ENCODE measurements around the gene GATAD2B. TPM values are rescaled to one million over a fixed set of nuclear protein-coding genes. Genes with fewer than 3 reads are reported as not detected.

GATAD2B gene
- total RNA-seq, 1 experiment from 2014 or later = 46.9 TPM

DNA sequence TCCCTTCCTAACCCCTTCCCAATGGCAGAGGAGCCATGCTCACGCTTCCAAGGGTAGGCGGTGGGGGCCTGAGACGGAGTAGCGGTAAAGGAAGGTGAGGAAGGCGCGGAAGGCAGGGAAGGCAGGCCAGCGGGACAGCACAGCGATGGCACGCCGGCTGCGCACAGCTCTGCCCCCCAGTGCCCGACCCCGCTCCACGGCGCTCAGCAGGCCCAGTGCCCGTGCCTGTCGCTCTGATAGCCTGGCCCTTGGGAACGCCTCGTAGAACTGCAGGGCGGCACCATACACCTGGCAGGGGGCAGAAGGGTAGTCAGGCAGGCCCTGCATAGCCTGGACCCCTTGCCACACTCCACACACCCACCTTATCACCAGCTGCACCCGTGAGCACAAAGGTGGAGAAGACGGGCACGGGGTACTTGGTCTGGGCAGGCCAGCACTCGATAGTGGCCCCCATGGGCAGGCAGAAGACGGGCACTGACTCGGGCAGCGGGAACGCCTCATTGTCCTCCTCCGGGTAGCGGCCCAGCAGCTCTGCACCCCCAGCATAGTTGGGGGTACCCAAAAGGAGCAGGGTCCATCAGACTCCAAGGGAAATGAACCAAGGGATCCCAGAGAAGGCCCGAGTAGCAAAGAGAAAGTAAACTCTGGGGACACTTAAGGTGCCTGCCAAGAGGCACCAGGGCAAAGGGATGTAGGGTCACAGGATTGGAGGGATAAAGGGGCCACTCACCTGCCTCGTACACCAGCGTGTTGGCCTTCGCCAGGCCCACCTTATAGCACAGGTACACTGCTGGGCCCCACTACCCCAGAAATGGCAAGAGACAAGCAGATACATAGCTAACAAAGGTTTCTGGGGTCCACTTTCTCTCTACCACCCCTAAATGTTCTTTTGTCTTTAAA is 19.3 kb upstream of the GATAD2B start:
- no peak overlapping the region for H3K27ac Mint-ChIP-seq
- peaks cover 11% of the 10 kb centered on the region for H3K4me1 Mint-ChIP-seq
- H3K9me3 Mint-ChIP-seq = no peaks in the 10 kb centered on the region
- TF ChIP-seq ZNF121 (CRISPR knock-in tag; IDR thresholded peaks at IDR 0.05) = peak; percentile 74; the same call in 1 of the 2 replicates
- TF ChIP-seq, protein P1, sequence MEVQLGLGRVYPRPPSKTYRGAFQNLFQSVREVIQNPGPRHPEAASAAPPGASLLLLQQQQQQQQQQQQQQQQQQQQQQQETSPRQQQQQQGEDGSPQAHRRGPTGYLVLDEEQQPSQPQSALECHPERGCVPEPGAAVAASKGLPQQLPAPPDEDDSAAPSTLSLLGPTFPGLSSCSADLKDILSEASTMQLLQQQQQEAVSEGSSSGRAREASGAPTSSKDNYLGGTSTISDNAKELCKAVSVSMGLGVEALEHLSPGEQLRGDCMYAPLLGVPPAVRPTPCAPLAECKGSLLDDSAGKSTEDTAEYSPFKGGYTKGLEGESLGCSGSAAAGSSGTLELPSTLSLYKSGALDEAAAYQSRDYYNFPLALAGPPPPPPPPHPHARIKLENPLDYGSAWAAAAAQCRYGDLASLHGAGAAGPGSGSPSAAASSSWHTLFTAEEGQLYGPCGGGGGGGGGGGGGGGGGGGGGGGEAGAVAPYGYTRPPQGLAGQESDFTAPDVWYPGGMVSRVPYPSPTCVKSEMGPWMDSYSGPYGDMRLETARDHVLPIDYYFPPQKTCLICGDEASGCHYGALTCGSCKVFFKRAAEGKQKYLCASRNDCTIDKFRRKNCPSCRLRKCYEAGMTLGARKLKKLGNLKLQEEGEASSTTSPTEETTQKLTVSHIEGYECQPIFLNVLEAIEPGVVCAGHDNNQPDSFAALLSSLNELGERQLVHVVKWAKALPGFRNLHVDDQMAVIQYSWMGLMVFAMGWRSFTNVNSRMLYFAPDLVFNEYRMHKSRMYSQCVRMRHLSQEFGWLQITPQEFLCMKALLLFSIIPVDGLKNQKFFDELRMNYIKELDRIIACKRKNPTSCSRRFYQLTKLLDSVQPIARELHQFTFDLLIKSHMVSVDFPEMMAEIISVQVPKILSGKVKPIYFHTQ (CRISPR knock-in tag; IDR thresholded peaks at IDR 0.05) = no peak
- peaks cover 25% of the 10 kb centered on the region for H3K36me3 Mint-ChIP-seq
- no peaks in the 10 kb centered on the region for H3K27me3 Mint-ChIP-seq (ENCODE audit: low read depth)
- POLR2A ChIA-PET = interaction anchor here (0.6 kb wide), 1 partner anchor 21 kb away, joined by 3 read pairs; the partner anchor contains the start of gene SLC39A1
- H3K4me3 Mint-ChIP-seq = no peak overlapping the region
- no peak for DNase-seq (ENCODE audit: low spot score)
- CTCF ChIA-PET = no interaction called here
- ATAC-seq = no peak

DNA sequence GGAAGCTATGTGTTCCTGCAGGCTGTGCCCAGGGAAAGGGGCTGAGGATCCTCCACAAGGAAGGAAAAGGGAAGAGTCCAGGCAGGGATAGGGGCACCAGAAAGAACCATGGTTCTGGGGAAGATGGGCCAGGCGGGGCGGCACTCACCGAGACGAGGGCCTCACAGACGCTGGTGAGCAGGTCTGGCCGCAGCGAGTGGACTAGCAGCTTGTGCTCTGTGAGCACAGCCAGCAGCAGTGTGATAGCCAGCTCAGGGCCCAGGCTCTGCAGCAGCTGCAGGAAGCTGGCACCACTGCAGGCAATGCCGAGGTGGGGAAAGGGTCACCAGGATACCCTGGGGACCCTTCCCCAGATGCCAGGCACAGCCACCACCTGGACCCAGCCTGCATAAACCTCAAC is 18.0 kb upstream of the GATAD2B start:
- POLR2A ChIA-PET = no interaction called here
- CTCF ChIA-PET = interaction anchor here (0.6 to 1.0 kb wide), 3 partner anchors 11 to 234 kb away, joined by 3 read pairs; partner anchors contain the start of gene GATAD2B
- DNase-seq (ENCODE audit: low spot score) (no peak), ATAC-seq (no peak)
- H3K36me3 Mint-ChIP-seq = peaks cover 38% of the 10 kb centered on the region
- no peaks in the 10 kb centered on the region for H3K9me3 Mint-ChIP-seq
- no peak overlapping the region for H3K27ac Mint-ChIP-seq
- peaks cover 6% of the 10 kb centered on the region; the same call in 1 of the 2 replicates for H3K4me1 Mint-ChIP-seq
- H3K4me3 Mint-ChIP-seq = no peak overlapping the region
- H3K27me3 Mint-ChIP-seq (ENCODE audit: low read depth) = no peaks in the 10 kb centered on the region
- TF ChIP-seq, protein P2, sequence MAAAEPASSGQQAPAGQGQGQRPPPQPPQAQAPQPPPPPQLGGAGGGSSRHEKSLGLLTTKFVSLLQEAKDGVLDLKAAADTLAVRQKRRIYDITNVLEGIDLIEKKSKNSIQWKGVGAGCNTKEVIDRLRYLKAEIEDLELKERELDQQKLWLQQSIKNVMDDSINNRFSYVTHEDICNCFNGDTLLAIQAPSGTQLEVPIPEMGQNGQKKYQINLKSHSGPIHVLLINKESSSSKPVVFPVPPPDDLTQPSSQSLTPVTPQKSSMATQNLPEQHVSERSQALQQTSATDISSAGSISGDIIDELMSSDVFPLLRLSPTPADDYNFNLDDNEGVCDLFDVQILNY (CRISPR knock-in tag; IDR thresholded peaks at IDR 0.05) = no peak
- no peak for TF ChIP-seq CREB1 (CRISPR knock-in tag; IDR thresholded peaks at IDR 0.05)
- no peak for TF ChIP-seq ZNF423 (CRISPR knock-in tag; IDR thresholded peaks at IDR 0.05)
- no peak for TF ChIP-seq HMGA2 (CRISPR knock-in tag; IDR thresholded peaks at IDR 0.05)
- no peak for TF ChIP-seq TP53 (CRISPR knock-in tag; IDR thresholded peaks at IDR 0.05)
- no peak for TF ChIP-seq FOXP1 (CRISPR knock-in tag; IDR thresholded peaks at IDR 0.05; ENCODE audit: borderline replicate concordance)
- TF ChIP-seq, protein P3, sequence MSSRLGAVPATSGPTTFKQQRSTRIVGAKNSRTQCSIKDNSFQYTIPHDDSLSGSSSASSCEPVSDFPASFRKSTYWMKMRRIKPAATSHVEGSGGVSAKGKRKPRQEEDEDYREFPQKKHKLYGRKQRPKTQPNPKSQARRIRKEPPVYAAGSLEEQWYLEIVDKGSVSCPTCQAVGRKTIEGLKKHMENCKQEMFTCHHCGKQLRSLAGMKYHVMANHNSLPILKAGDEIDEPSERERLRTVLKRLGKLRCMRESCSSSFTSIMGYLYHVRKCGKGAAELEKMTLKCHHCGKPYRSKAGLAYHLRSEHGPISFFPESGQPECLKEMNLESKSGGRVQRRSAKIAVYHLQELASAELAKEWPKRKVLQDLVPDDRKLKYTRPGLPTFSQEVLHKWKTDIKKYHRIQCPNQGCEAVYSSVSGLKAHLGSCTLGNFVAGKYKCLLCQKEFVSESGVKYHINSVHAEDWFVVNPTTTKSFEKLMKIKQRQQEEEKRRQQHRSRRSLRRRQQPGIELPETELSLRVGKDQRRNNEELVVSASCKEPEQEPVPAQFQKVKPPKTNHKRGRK (CRISPR knock-in tag; IDR thresholded peaks at IDR 0.05; ENCODE audit: borderline replicate concordance) = no peak

DNA sequence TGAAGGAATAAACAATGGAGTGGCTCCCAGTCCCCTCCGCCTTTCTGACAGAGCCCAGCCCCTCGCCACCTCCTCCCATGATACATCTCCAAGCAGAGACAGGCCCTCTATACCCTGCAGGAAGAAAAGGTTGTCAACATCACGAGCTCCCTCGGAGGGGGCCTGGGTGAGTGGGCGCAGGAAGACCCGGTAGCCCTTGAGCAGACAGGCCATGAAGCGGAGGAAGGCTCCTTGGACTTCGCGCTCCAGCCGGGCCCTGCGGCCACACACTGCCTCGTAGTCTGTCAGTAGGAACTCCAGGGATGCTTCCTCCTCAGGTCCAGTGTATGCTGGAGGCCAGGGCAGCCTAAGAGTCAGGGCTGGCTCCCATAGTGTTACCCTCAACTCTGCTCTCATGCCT is 16.7 kb upstream of the GATAD2B start:
- no peak for TF ChIP-seq SMAD4 (CRISPR knock-in tag; IDR thresholded peaks at IDR 0.05)
- no peak for TF ChIP-seq FOXK1 (CRISPR knock-in tag; IDR thresholded peaks at IDR 0.05)
- TF ChIP-seq, protein P4, sequence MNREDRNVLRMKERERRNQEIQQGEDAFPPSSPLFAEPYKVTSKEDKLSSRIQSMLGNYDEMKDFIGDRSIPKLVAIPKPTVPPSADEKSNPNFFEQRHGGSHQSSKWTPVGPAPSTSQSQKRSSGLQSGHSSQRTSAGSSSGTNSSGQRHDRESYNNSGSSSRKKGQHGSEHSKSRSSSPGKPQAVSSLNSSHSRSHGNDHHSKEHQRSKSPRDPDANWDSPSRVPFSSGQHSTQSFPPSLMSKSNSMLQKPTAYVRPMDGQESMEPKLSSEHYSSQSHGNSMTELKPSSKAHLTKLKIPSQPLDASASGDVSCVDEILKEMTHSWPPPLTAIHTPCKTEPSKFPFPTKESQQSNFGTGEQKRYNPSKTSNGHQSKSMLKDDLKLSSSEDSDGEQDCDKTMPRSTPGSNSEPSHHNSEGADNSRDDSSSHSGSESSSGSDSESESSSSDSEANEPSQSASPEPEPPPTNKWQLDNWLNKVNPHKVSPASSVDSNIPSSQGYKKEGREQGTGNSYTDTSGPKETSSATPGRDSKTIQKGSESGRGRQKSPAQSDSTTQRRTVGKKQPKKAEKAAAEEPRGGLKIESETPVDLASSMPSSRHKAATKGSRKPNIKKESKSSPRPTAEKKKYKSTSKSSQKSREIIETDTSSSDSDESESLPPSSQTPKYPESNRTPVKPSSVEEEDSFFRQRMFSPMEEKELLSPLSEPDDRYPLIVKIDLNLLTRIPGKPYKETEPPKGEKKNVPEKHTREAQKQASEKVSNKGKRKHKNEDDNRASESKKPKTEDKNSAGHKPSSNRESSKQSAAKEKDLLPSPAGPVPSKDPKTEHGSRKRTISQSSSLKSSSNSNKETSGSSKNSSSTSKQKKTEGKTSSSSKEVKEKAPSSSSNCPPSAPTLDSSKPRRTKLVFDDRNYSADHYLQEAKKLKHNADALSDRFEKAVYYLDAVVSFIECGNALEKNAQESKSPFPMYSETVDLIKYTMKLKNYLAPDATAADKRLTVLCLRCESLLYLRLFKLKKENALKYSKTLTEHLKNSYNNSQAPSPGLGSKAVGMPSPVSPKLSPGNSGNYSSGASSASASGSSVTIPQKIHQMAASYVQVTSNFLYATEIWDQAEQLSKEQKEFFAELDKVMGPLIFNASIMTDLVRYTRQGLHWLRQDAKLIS (CRISPR knock-in tag; IDR thresholded peaks at IDR 0.05; ENCODE audit: borderline replicate concordance) = no peak
- H3K27ac Mint-ChIP-seq = no peak overlapping the region
- POLR2A ChIA-PET = interaction anchor here (0.6 kb wide), 1 partner anchor 24 kb away, joined by 3 read pairs; the partner anchor contains the start of gene SLC39A1
- H3K9me3 Mint-ChIP-seq = no peaks in the 10 kb centered on the region
- DNase-seq (ENCODE audit: low spot score) = no peak
- no peak for ATAC-seq
- H3K27me3 Mint-ChIP-seq (ENCODE audit: low read depth) = no peaks in the 10 kb centered on the region
- H3K36me3 Mint-ChIP-seq = peaks cover 49% of the 10 kb centered on the region
- peaks cover 2% of the 10 kb centered on the region; the same call in 1 of the 2 replicates for H3K4me1 Mint-ChIP-seq
- no peak overlapping the region for H3K4me3 Mint-ChIP-seq
- CTCF ChIA-PET = no interaction called here

All from WTC11 (cell line).